Gastroesophageal sphincter (tissue), 4 donors: ENCODE data around the gene WDR33. TPM values are rescaled to one million over a fixed set of nuclear protein-coding genes. Genes with fewer than 3 reads are reported as not detected.

Source experiments
- ATAC-seq: fragments of 150-250 bp; one replicate; pipeline ENCODE4 v1.9.1; 2016; ENCODE audit warnings: mild to moderate bottlenecking, moderate library complexity
- H3K27ac ChIP-seq, 4 donors: fragments of 200-600 bp; sonication (generic) in 3 of 4; 1 replicate in 3 of 4; 2 replicates in 1 of 4; pipeline ENCODE4 v1.5.1; 2016 to 2019
- H3K27me3 ChIP-seq: fragments of 200-600 bp; sonication (generic); one replicate; pipeline ENCODE4 v1.5.1; 2019
- H3K36me3 ChIP-seq, 2 donors: fragments of 200-600 bp; sonication (generic); one replicate each; pipeline ENCODE4 v1.5.1; 2019; ENCODE audit warnings: control low read depth in 1 of 2
- H3K4me1 ChIP-seq, 3 donors: fragments of 200-600 bp; sonication (generic); 1 replicate in 2 of 3; 2 replicates in 1 of 3; pipeline ENCODE4 v1.5.1; 2016 to 2019; ENCODE audit warnings: control low read depth in 2 of 3
- H3K4me3 ChIP-seq, 2 donors: fragments of 200-600 bp; sonication (generic); one replicate each; pipeline ENCODE4 v1.5.1; 2019; ENCODE audit warnings: mild to moderate bottlenecking in 1 of 2, moderate library complexity in 1 of 2
- H3K9me3 ChIP-seq, 3 donors: fragments of 200-600 bp; sonication (generic); one replicate each; pipeline ENCODE4 v1.5.1; 2017 to 2019; ENCODE audit warnings: control low read depth in 2 of 3
- EP300 ChIP-seq: sonication (generic); formaldehyde crosslinking; IDR thresholded peaks from one replicate; pipeline ENCODE4 v1.6.1; 2017; ENCODE audit warnings: antibody characterized with exemption, mild to moderate bottlenecking
- POLR2A ChIP-seq, 2 donors: fragments of 450-650 bp; IDR thresholded peaks; one replicate each; pipeline ENCODE4 v1.6.1; 2017; ENCODE audit warnings: antibody characterized with exemption in 2 of 2, mild to moderate bottlenecking in 2 of 2, moderate library complexity in 1 of 2
- POLR2AphosphoS5 ChIP-seq: sonication (generic); formaldehyde crosslinking; IDR thresholded peaks from one replicate; pipeline ENCODE4 v1.6.1; 2017; ENCODE audit warnings: antibody characterized with exemption
- WGBS, 2 donors: methylation state at CpG; one replicate each; pipeline ENCODE4 v1.1.5; 2018; ENCODE audit warnings: low coverage in 1 of 2; 5-methylcytosine and 5-hydroxymethylcytosine counted together
- total RNA-seq, 4 donors: library from RNA; depleted of rRNA; stranded (reverse); fragments of >200 nt; gene quantifications; one replicate each; pipeline ENCODE4 v1.1.0, GENCODE V29; 2016
- TF ChIP-seq, protein P1 (sequence below), 4 experiments: fragments of 200-600 bp in 2 of 4; fragments of 450-650 bp in 2 of 4; sonication (generic) in 1 of 4; IDR thresholded peaks; one replicate each; pipeline ENCODE4 v1.5.1; 2017 to 2019; ENCODE audit warnings: antibody characterized with exemption in 4 of 4, mild to moderate bottlenecking in 2 of 4, moderate library complexity in 2 of 4

WDR33 gene
- total RNA-seq, 4 donors from 2014 or later = 34.9 to 64.6 (median 43.2) TPM

DNA sequence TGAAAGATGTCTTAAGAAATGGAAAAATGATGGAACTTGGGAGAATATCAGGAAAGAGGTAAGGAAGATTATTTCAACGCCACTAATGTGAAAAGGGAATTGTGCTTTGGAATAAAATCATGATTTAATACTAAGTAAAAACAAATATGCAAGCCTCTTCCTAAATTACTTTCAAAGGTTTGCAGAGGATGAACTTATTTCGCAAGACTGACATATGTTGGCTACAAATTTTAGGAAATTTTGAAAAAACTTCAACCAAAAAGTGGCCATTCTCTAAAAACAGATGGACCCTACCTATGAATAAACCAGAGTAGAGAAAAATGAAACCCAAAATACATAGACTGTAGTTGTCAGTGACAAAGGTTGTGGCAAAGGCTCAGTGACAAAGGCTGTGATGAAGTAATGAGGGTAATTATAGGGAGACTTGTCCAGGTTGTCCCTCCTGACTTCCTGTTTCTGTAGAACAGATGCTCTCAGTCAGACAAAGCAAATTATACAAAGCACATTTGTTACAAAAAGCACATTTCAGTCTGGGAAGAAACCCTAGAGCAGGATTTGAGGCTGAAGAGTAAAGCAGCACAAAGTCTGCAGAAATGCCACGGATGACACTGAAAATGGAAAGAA is 70.2 kb downstream of the WDR33 start:
- TF ChIP-seq EP300 = no peak
- TF ChIP-seq POLR2A (IDR thresholded peaks at IDR 0.05) = no peak
- TF ChIP-seq POLR2AphosphoS5 = no peak
- TF ChIP-seq, protein P1, sequence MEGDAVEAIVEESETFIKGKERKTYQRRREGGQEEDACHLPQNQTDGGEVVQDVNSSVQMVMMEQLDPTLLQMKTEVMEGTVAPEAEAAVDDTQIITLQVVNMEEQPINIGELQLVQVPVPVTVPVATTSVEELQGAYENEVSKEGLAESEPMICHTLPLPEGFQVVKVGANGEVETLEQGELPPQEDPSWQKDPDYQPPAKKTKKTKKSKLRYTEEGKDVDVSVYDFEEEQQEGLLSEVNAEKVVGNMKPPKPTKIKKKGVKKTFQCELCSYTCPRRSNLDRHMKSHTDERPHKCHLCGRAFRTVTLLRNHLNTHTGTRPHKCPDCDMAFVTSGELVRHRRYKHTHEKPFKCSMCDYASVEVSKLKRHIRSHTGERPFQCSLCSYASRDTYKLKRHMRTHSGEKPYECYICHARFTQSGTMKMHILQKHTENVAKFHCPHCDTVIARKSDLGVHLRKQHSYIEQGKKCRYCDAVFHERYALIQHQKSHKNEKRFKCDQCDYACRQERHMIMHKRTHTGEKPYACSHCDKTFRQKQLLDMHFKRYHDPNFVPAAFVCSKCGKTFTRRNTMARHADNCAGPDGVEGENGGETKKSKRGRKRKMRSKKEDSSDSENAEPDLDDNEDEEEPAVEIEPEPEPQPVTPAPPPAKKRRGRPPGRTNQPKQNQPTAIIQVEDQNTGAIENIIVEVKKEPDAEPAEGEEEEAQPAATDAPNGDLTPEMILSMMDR (IDR thresholded peaks at IDR 0.05) = no peak
- H3K36me3 ChIP-seq = no peaks in the 10 kb centered on the region
- H3K27ac ChIP-seq = no peak overlapping the region
- no peak for ATAC-seq
- H3K4me1 ChIP-seq = peaks cover 0 to 34% (median 5%) of the 10 kb centered on the region in 3 donors
- no peaks in the 10 kb centered on the region for H3K27me3 ChIP-seq
- no peak overlapping the region for H3K4me3 ChIP-seq
- WGBS, 2 donors = 83 to 95% methylated on average over 2 to 3 of the region's 3 CpGs
- H3K9me3 ChIP-seq = no peaks in the 10 kb centered on the region

DNA sequence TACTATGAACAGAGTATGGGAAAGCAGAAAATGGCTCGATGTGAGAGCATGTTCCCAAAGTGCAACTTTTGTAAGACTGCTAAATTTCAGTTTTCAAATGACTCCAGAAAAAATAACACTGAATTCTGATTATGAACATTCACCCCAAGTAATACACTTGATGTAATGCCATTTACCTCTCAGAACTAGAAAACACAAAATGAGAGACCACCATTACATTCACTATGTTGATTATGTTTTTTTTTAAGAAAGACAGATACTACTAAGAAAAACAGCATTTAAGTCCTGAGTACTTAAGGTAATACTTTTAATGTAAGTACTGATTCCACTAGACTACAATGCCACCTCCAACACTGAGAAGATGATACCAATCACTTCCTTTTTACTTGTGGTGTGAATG is 71.2 kb downstream of the WDR33 start:
- Histone ChIP-seq H3K27me3 (no peaks in the 10 kb centered on the region), H3K9me3 (no peaks in the 10 kb centered on the region), H3K36me3 (no peaks in the 10 kb centered on the region), H3K4me1 (peaks cover 0 to 29% (median 0%) of the 10 kb centered on the region in 3 donors), H3K27ac (no peak overlapping the region), H3K4me3 (no peak overlapping the region)
- 71 to 83% methylated on average over 1 of the region's 1 CpG for WGBS, 2 donors
- TF ChIP-seq POLR2AphosphoS5 = no peak
- TF ChIP-seq, protein P1 (IDR thresholded peaks at IDR 0.05) = no peak
- no peak for TF ChIP-seq EP300
- no peak for TF ChIP-seq POLR2A (IDR thresholded peaks at IDR 0.05)
- ATAC-seq = no peak

DNA sequence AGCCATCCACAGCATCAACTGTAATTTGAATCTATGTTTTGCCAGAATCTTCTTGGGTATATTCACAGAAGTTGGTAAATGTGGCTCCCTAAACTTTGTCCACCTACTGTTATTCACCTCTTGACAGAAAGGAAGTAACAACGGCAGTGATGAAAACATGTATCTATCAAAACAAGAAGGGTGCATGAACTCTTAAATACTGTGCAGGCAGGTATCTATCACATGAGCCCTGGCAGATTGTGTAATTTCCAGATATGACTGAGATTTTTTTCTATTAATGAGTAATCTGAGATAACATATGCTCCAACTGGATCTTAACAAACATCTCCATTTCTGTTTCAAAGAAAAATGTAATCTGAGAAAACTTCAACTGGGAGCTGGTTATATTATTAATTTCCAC is 73.1 kb downstream of the WDR33 start:
- ATAC-seq = no peak
- no peaks in the 10 kb centered on the region for H3K27me3 ChIP-seq
- no peak overlapping the region for H3K4me3 ChIP-seq
- H3K27ac ChIP-seq = no peak overlapping the region
- TF ChIP-seq POLR2A (IDR thresholded peaks at IDR 0.05) = no peak
- TF ChIP-seq, protein P1 (IDR thresholded peaks at IDR 0.05) = no peak
- no peak for TF ChIP-seq EP300
- TF ChIP-seq POLR2AphosphoS5 = no peak
- WGBS, 2 donors = 70 to 86% methylated on average over 1 of the region's 1 CpG
- H3K36me3 ChIP-seq = no peaks in the 10 kb centered on the region
- H3K9me3 ChIP-seq = no peaks in the 10 kb centered on the region
- peaks cover 0 to 39% (median 8%) of the 10 kb centered on the region in 3 donors for H3K4me1 ChIP-seq

DNA sequence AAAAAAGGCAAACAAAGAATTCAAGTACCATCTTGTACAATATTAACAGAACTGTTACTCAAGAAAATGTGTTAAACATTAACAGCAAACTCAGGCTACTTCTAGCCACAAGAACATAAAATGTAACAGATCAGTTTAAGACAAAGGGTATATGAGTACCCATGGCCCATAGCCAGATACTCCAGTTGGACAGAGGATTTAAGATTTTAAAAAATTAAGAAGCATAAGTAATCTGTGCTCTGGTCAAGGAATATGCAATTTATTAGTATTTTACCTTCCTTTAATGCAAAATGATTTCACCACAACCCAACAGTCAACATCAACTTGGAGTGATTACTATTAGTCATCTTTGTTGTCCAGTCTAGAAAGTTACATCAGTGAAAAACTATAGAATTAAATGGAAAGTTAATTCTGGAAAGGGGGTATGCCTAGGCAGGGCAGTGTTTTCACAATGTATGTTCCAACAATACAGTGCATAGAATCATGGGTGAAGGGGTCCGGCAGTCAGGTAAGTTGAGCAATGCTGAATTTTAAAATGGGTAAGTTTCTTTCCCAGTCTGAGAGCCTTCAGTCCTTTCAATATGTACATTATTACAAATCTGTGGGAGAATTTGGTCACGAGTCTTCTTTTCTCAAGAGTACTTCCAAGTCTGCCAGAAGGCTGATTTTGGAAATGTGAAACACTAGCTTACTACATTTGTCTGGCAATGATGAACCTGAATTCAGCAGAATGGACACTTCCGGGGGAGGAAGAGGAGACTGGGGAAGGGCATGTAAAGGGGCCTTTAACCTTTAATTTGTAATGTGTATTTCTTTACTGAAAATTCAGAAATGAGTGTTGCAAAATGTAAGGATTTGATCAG is 75.2 kb downstream of the WDR33 start:
- Histone ChIP-seq H3K9me3 (no peaks in the 10 kb centered on the region), H3K4me3 (no peak overlapping the region), H3K27ac (no peak overlapping the region), H3K36me3 (no peaks in the 10 kb centered on the region), H3K27me3 (no peaks in the 10 kb centered on the region), H3K4me1 (peaks cover 0 to 39% (median 8%) of the 10 kb centered on the region in 3 donors)
- TF ChIP-seq POLR2AphosphoS5 = no peak
- no peak for TF ChIP-seq POLR2A (IDR thresholded peaks at IDR 0.05)
- TF ChIP-seq EP300 = no peak
- TF ChIP-seq, protein P1 (IDR thresholded peaks at IDR 0.05) = no peak
- ATAC-seq = no peak
- 72 to 86% methylated on average over 3 of the region's 3 CpGs for WGBS, 2 donors
